ENCODE measurements around the gene KRT2. TPM values are rescaled to one million over a fixed set of nuclear protein-coding genes. Genes with fewer than 3 reads are reported as not detected.

The KRT2 gene
- total and polyA plus RNA-seq, 2 of the 4 experiments (the other 2 are of a cell fraction): not detected

DNA sequence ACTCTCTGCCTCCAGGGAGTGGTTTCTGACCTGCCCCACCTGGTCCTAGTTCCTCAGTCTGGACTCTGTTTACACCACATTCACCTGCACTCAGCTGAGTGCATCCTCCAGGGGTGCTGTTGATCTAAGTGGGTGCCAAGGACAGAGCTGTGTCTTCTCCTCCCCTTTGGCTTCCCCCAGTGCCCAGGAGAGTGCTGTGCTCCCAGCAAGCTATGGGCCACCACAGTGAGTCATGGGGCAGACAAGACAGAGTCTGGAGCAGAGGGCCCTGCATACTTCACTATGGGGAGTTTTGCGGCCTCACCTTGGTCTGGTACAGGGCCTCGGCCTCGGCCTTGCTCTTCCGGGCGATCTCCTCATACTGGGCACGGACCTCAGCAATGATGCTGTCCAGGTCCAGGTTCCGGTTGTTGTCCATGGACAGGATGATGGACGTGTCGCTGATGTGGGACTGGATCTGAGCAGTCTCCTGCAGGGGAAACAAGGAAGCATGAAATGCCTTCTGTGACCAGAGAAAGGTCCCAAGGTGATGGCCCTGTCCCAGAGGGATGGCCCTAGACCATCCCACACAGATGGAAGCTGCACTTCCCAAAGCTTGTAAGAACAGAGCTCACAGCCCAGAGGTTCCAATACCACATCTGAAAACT is 38.5 kb downstream of the KRT2 start:
- H4K5ac ChIP-seq (ENCODE audit: low read depth, low read length): no peak overlapping the region
- no peak overlapping the region for H3K4ac ChIP-seq (ENCODE audit: low read depth, low read length)
- H3K4me2 ChIP-seq (ENCODE audit: low read depth, low read length): no peak overlapping the region
- H3K4me3 ChIP-seq (ENCODE audit: insufficient read depth, low read depth, low read length): no peak overlapping the region
- H4K20me1 ChIP-seq (ENCODE audit: insufficient read depth, low read length): no peaks in the 10 kb centered on the region
- dilution Hi-C loops (cut with HindIII; ENCODE audit: low sequenced_read_pairs, unreplicated experiment) (no loop called here), in situ Hi-C loops (cut with MboI; ENCODE audit: low sequenced_read_pairs) (no loop called here), intact Hi-C loops (cut with micrococcal nuclease) (no loop called here)
- peaks cover 37% of the 10 kb centered on the region for H3K27me3 ChIP-seq (ENCODE audit: control insufficient read depth, insufficient read depth, low read length)
- no peaks in the 10 kb centered on the region for H3K9me1 ChIP-seq (ENCODE audit: insufficient read depth, low read length)
- no peak overlapping the region for H3K14ac ChIP-seq (replicated peaks; ENCODE audit: low read depth, low read length)
- no peak overlapping the region for H4K91ac ChIP-seq (ENCODE audit: insufficient read depth, low read depth, low read length)
- TF ChIP-seq MAZ (IDR thresholded peaks at IDR 0.05; ENCODE audit: borderline replicate concordance, low read depth, low read length): no peak
- TF ChIP-seq NFE2L2 (IDR thresholded peaks at IDR 0.05; ENCODE audit: low read depth, low read length): no peak
- TF ChIP-seq BHLHE40 (IDR thresholded peaks at IDR 0.05; ENCODE audit: low read depth, low read length): no peak
- no peak for TF ChIP-seq CHD1 (IDR thresholded peaks at IDR 0.05; ENCODE audit: low read depth, low read length)
- TF ChIP-seq, protein P1, sequence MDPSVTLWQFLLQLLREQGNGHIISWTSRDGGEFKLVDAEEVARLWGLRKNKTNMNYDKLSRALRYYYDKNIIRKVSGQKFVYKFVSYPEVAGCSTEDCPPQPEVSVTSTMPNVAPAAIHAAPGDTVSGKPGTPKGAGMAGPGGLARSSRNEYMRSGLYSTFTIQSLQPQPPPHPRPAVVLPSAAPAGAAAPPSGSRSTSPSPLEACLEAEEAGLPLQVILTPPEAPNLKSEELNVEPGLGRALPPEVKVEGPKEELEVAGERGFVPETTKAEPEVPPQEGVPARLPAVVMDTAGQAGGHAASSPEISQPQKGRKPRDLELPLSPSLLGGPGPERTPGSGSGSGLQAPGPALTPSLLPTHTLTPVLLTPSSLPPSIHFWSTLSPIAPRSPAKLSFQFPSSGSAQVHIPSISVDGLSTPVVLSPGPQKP (IDR thresholded peaks at IDR 0.05; ENCODE audit: borderline replicate concordance, low read depth, low read length): no peak
- no peak for TF ChIP-seq RAD21 (IDR thresholded peaks at IDR 0.05; ENCODE audit: low read length)
- TF ChIP-seq, protein P2, sequence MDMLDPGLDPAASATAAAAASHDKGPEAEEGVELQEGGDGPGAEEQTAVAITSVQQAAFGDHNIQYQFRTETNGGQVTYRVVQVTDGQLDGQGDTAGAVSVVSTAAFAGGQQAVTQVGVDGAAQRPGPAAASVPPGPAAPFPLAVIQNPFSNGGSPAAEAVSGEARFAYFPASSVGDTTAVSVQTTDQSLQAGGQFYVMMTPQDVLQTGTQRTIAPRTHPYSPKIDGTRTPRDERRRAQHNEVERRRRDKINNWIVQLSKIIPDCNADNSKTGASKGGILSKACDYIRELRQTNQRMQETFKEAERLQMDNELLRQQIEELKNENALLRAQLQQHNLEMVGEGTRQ (IDR thresholded peaks at IDR 0.05; ENCODE audit: low read depth, low read length): no peak
- TF ChIP-seq RCOR1 (IDR thresholded peaks at IDR 0.05; ENCODE audit: insufficient replicate concordance, low read length): no peak
- TF ChIP-seq POLR2A (IDR thresholded peaks at IDR 0.05; ENCODE audit: low read depth, low read length): no peak
- TF ChIP-seq CEBPB (IDR thresholded peaks at IDR 0.05; ENCODE audit: low read depth, low read length): no peak
- no peak for TF ChIP-seq MXI1 (IDR thresholded peaks at IDR 0.05; ENCODE audit: borderline replicate concordance, low read depth, low read length)
- no peak for TF ChIP-seq MAFK (IDR thresholded peaks at IDR 0.05; ENCODE audit: low read depth, low read length)
- TF ChIP-seq FOS (IDR thresholded peaks at IDR 0.05; ENCODE audit: low read depth, low read length): no peak
- TF ChIP-seq, protein P3, sequence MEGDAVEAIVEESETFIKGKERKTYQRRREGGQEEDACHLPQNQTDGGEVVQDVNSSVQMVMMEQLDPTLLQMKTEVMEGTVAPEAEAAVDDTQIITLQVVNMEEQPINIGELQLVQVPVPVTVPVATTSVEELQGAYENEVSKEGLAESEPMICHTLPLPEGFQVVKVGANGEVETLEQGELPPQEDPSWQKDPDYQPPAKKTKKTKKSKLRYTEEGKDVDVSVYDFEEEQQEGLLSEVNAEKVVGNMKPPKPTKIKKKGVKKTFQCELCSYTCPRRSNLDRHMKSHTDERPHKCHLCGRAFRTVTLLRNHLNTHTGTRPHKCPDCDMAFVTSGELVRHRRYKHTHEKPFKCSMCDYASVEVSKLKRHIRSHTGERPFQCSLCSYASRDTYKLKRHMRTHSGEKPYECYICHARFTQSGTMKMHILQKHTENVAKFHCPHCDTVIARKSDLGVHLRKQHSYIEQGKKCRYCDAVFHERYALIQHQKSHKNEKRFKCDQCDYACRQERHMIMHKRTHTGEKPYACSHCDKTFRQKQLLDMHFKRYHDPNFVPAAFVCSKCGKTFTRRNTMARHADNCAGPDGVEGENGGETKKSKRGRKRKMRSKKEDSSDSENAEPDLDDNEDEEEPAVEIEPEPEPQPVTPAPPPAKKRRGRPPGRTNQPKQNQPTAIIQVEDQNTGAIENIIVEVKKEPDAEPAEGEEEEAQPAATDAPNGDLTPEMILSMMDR (conservative IDR thresholded peaks at IDR 0.05; ENCODE audit: low read depth, low read length): no peak
- no peak for TF ChIP-seq SMC3 (IDR thresholded peaks at IDR 0.05; ENCODE audit: low read depth, low read length)
- no peak for TF ChIP-seq RFX5 (IDR thresholded peaks at IDR 0.05; ENCODE audit: low read depth, low read length)
- H3K79me1 ChIP-seq (ENCODE audit: low read depth in 1 of 2, low read length in 2 of 2): no peaks in the 10 kb centered on the region
- H2BK15ac ChIP-seq (ENCODE audit: low read depth, low read length): no peak overlapping the region
- no peaks in the 10 kb centered on the region for H3K9me3 ChIP-seq (ENCODE audit: control insufficient read depth, insufficient read depth, low read length)
- H3K9ac ChIP-seq (ENCODE audit: low read depth, low read length): no peak overlapping the region
- CTCF ChIA-PET: no interaction called here
- no peaks in the 10 kb centered on the region for H3K4me1 ChIP-seq (ENCODE audit: control insufficient read depth, insufficient read depth, low read length)
- POLR2A ChIA-PET (ENCODE audit: unreplicated experiment): no interaction called here
- no peak overlapping the region for H3K56ac ChIP-seq (ENCODE audit: extremely low read depth, insufficient read depth, low read length)
- no TSS peak for BruUV-seq (replicated peaks)
- H3K18ac ChIP-seq (ENCODE audit: low read depth, low read length): no peak overlapping the region
- H3K23ac ChIP-seq (ENCODE audit: low read depth, low read length): no peak overlapping the region
- WGBS, 2 experiments (ENCODE audit: extremely low coverage in 2 of 2, insufficient read length in 1 of 2): 81% methylated on average over 9 of the region's 9 CpGs; no CpG with 5 or more reads in 1 of the 2 experiments
- H2AFZ ChIP-seq (replicated peaks; ENCODE audit: low read length, poor library complexity): no peak overlapping the region
- no peak for ATAC-seq (ENCODE audit: low read depth)
- H2BK5ac ChIP-seq (ENCODE audit: low read depth, low read length, poor library complexity, severe bottlenecking): no peak overlapping the region
- no peak overlapping the region for H2AK9ac ChIP-seq (replicated peaks; ENCODE audit: low read depth, low read length, poor library complexity)
- no peak overlapping the region for H4K8ac ChIP-seq (ENCODE audit: low read depth in 2 of 2, low read length in 2 of 2)
- no peak for DNase-seq
- no peak overlapping the region for H3K27ac ChIP-seq (ENCODE audit: insufficient read depth, low read length)
- H2BK20ac ChIP-seq (ENCODE audit: low read depth, low read length): no peak overlapping the region
- H3K36me3 ChIP-seq (ENCODE audit: control insufficient read depth, insufficient read depth, low read length): no peaks in the 10 kb centered on the region
- no peak overlapping the region for H2AK5ac ChIP-seq (ENCODE audit: low read depth, low read length)
- no peak overlapping the region for H2BK120ac ChIP-seq (ENCODE audit: low read depth, low read length)

All from IMR-90 (cell line).